ENCODE results near the gene HNRNPA0.

The HNRNPA0 gene

DNA sequence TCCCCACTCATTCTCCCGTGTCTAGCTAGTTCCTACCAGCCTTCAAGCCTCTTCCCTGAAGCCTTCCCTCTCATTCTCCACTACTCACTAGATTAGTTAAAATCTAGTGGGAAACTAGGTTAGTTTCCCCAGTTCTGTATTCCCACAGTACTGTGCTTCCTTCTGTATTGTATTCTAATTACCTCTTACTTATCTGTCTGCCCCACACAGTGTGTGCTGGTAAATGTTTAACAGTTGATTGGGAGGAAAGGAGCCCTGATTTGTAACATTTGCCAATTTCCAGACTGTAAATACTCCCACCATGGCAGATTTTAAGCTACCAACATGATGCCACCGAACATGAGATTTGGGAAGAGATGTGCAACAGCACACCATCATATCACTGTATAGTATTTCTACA lies 26.5 kb downstream of the HNRNPA0 start:
- no peak for DNase-seq (ENCODE audit: low read depth in 2 of 2, low spot score in 1 of 2)

DNA sequence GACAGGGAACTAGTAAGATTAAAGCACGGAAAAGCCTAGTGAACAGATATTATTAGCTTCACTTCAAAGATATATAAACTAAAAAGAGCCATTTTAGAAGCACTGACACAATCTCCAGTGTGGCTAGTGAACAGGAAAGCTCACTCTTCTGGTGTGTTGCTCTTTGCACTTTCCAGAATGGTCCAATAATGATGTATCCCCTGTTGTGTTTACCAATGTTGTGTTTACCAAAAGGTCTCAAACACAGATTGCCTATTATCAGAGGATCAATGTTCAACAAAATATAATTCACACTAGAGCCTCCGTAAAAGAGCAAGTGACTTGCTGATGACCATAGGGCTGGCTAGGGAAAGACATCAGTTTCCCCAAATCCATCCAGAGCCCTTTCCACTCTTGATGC lies 29.9 kb downstream of the HNRNPA0 start:
- DNase-seq (ENCODE audit: low read depth in 2 of 2, low spot score in 1 of 2): no peak

- no peak for DNase-seq (ENCODE audit: low read depth in 2 of 2, low spot score in 1 of 2)
Measured at GRCh38 chr5:137718611-137719010, 35.6 kb downstream of the HNRNPA0 start.

GRCh38 chr5:137716337-137716736 lies 37.8 kb downstream of the HNRNPA0 start:
- no peak for DNase-seq (ENCODE audit: low read depth in 2 of 2, low spot score in 1 of 2)

- DNase-seq (ENCODE audit: low read depth in 2 of 2, low spot score in 1 of 2): no peak
Measured at GRCh38 chr5:137715456-137715855, 38.7 kb downstream of the HNRNPA0 start.

- DNase-seq (ENCODE audit: low read depth in 2 of 2, low spot score in 1 of 2): no peak
Measured at GRCh38 chr5:137714946-137715345, 39.2 kb downstream of the HNRNPA0 start.

- DNase-seq (ENCODE audit: low read depth in 2 of 2, low spot score in 1 of 2): no peak
Measured at GRCh38 chr5:137714494-137714893, 39.7 kb downstream of the HNRNPA0 start.

DNA sequence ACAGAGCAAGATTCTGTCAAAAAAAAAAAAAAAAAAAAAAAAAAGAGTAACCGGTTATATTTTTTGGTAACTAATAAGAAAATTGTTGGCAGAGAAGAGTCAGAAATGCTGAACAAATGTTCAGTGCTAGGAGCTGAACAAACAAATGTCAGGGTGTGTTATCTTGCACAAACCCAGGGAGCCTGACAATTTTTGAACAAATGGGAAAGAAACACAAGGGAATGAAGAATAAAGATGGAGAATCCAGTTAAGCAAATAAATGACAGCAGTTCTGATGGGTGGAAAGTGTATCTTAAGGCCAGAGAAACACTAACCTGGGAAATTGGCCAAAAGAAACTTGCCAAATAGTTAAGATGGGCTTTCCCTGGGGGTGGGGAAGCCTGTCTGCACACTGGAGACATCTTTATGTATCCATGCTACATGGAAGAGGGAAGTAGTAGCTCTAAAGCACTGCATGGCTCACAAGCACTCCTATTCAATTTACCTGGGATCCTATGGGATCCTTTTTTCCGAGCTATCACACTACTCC lies 42.0 kb downstream of the HNRNPA0 start:
- no peak for DNase-seq (ENCODE audit: low read depth in 2 of 2, low spot score in 1 of 2)

GRCh38 chr5:137710086-137710485 lies 44.1 kb downstream of the HNRNPA0 start:
- no peak for DNase-seq (ENCODE audit: low read depth in 2 of 2, low spot score in 1 of 2)

DNA sequence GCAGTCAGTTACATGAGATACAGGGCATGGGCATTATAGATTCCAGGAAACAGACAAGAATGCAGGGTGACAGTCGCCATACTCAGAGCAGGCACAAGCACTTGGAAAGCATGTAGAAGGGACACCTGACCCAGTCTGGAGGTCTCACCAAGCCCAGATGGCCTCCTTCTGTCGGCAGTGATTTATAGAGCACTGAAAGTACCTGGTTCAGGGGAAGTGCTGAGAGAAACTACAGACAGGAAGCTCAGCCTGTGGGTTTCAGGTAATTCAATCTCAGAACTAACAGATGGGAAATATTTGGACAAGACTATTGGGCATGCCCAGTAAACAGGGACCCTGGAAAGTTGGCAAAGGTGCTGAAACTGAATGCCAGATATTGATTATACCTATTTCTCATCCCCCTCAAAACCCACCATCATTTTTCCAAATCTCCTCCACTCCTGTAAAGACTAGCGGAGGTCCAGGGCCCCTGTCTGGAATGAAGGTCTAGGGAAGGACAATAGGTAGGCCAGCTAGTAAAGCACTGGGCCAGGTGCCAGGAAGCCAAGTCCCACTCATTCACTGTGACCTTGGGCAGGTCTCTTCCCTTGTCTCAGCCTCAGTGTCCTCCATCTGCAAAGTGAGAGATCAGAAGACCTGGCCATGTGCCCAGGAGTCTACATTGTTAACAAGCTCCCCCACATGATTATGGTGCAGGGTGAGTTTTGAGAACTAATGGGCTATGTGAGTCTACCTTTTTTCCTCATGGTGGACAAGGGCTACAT lies 45.2 kb downstream of the HNRNPA0 start:
- DNase-seq (ENCODE audit: low read depth in 2 of 2, low spot score in 1 of 2): no peak

GRCh38 chr5:137708062-137708461 lies 46.1 kb downstream of the HNRNPA0 start:
- no peak for DNase-seq (ENCODE audit: low read depth in 2 of 2, low spot score in 1 of 2)

DNA sequence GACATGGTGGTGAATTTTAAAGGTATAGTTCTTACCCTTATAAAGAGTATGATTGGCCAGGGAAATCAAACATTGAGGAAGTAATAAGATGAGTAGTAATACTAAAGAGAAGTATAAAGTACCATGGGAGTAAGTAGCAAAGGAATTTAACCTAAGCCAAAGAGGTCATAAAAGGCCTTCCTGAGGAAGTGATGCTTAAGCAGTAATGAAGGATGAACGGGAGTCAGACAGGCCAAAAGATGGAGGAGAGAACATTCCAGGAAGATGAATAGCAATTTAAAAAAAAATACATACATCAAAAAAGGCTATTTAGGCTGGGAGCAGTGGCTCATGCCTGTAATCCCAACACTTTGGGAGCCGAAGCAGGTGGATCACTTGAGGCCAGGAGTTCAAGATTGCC lies 47.3 kb downstream of the HNRNPA0 start:
- DNase-seq (ENCODE audit: low read depth in 2 of 2, low spot score in 1 of 2): no peak

DNA sequence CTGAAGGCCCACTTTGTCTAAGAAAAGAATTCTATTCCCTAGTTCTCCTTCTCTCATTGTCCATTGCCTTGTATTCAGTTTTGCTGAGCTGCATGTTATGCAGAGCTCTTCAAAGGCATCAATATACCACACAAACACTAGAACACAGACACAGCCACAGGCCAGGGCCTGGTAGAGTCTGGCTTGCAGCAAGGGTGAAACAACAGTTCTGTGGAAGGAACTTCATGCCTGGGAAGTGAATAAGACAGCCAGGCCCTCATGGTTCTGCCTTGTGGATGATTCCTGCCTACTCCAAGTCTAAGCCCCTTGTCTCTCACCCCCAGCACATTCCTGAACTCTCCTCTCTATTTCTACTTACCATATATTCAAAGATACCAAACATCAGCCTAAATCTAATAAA lies 49.1 kb downstream of the HNRNPA0 start:
- no peak for DNase-seq (ENCODE audit: low read depth in 2 of 2, low spot score in 1 of 2)

- no peak for DNase-seq (ENCODE audit: low read depth in 2 of 2, low spot score in 1 of 2)
Measured at GRCh38 chr5:137703565-137703964, 50.6 kb downstream of the HNRNPA0 start.

GRCh38 chr5:137700282-137700680 lies 53.9 kb downstream of the HNRNPA0 start:
- DNase-seq (ENCODE audit: low read depth in 2 of 2, low spot score in 1 of 2): no peak

DNA sequence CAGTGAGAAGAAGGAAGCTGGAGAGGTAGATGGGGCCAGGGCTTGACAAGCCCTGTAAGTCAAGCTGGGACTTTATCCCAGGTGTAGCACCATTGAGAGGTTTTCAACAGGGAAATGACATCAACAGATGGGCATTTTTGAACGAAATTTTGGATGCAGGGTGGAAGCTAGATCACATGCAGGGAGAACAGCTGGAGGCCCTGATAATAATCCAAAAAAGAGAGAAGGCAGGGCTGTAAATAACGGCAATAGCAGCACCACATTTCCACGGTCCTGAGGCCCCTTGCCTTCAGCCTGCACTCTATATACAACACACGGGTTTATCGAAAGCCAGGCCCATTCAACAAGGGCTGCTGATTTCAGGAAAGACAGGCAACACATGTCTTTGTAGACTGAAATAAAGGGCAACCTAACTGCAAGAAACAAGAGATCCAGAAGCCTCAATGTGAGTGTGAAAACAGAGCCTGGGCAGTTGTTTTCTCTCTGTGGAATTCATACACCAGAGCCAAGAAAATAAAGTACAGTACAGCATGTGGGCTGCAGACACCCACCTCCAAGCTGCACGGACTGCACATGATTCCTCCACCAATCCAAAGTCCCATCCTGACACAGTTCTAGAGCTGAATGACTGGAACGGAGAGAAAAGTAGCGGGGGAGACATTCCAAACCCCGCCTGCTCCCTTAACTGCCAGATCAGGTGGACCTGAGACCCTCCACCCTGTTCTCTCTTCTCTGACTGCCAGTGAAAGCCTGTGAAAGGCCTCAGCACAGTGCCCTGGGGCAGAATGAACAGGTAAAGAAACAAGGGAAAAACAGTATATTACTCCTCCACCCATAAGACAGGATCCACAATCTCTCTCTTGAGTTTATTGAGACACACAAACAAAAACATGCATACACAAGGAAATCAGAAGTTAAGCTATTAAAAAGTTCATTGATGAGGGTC lies 54.6 kb downstream of the HNRNPA0 start:
- DNase-seq (ENCODE audit: low read depth in 2 of 2, low spot score in 1 of 2): no peak

GRCh38 chr5:137696481-137696880 lies 57.7 kb downstream of the HNRNPA0 start:
- DNase-seq (ENCODE audit: low read depth in 2 of 2, low spot score in 1 of 2): peak in 1 of 2 donors; percentile 8

GRCh38 chr5:137695651-137696428 lies 58.3 kb downstream of the HNRNPA0 start:
- no peak for DNase-seq (ENCODE audit: low read depth in 2 of 2, low spot score in 1 of 2)
